ENCODE measurements around the gene HNMT.

- TF ChIP-seq, protein P1, sequence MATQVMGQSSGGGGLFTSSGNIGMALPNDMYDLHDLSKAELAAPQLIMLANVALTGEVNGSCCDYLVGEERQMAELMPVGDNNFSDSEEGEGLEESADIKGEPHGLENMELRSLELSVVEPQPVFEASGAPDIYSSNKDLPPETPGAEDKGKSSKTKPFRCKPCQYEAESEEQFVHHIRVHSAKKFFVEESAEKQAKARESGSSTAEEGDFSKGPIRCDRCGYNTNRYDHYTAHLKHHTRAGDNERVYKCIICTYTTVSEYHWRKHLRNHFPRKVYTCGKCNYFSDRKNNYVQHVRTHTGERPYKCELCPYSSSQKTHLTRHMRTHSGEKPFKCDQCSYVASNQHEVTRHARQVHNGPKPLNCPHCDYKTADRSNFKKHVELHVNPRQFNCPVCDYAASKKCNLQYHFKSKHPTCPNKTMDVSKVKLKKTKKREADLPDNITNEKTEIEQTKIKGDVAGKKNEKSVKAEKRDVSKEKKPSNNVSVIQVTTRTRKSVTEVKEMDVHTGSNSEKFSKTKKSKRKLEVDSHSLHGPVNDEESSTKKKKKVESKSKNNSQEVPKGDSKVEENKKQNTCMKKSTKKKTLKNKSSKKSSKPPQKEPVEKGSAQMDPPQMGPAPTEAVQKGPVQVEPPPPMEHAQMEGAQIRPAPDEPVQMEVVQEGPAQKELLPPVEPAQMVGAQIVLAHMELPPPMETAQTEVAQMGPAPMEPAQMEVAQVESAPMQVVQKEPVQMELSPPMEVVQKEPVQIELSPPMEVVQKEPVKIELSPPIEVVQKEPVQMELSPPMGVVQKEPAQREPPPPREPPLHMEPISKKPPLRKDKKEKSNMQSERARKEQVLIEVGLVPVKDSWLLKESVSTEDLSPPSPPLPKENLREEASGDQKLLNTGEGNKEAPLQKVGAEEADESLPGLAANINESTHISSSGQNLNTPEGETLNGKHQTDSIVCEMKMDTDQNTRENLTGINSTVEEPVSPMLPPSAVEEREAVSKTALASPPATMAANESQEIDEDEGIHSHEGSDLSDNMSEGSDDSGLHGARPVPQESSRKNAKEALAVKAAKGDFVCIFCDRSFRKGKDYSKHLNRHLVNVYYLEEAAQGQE (IDR thresholded peaks at IDR 0.05; ENCODE audit: insufficient read depth in 1 of 2, low read depth in 2 of 2, low read length in 2 of 2), result no peak
- TF ChIP-seq POLR2AphosphoS5 (IDR thresholded peaks at IDR 0.05; ENCODE audit: low read depth, low read length) (no peak), TAF1 (IDR thresholded peaks at IDR 0.05; ENCODE audit: borderline replicate concordance, insufficient read depth, low read length) (no peak), FOXP2 (optimal IDR thresholded peaks at IDR 0.05; ENCODE audit: borderline replicate concordance, extremely low read depth, extremely low read length, insufficient read depth) (no peak)
Observed at GRCh38 chr2:137943678-137944347, 20.5 kb upstream of the HNMT start.
